CD14-positive monocyte (primary cell): Measurements from ENCODE around the gene UGT1A8. TPM values are rescaled to one million over a fixed set of nuclear protein-coding genes. Genes with fewer than 3 reads are reported as not detected.

Experiments used
- DNase-seq, 3 donors: peaks; one replicate each; pipeline ENCODE4 v3.0.0-alpha.2; 2011 to 2022
- H2AFZ ChIP-seq: 2 replicates; pipeline ENCODE4 v1.6.0; 2012; ENCODE audit warnings: mild to moderate bottlenecking, low read depth, low read length, inconsistent platforms; ENCODE audit not compliant: insufficient read depth, poor library complexity, severe bottlenecking
- H3K27ac ChIP-seq, 2 donors: 1 replicate in 1 of 2; 2 replicates in 1 of 2; pipeline ENCODE4 v1.5.1; 2012 to 2013; ENCODE audit warnings: low read length in 2 of 2, control low read depth in 1 of 2, inconsistent platforms in 1 of 2, low read depth in 1 of 2, mild to moderate bottlenecking in 1 of 2
- H3K27me3 ChIP-seq, 2 donors: one replicate each; pipeline versions ENCODE4 v1.6.0 to v1.6.1; 2011 to 2013; ENCODE audit warnings: low read length in 2 of 2; ENCODE audit not compliant: control insufficient read depth in 2 of 2, insufficient read depth in 2 of 2
- H3K36me3 ChIP-seq, 2 donors: replicated peaks in 1 of 2; 1 replicate in 1 of 2; 2 replicates in 1 of 2; pipeline versions ENCODE4 v1.5.1 to v1.6.1; 2012 to 2013; ENCODE audit warnings: low read length in 2 of 2, control low read depth in 1 of 2, inconsistent platforms in 1 of 2, mild to moderate bottlenecking in 1 of 2; ENCODE audit not compliant: insufficient read depth in 2 of 2, control insufficient read depth in 1 of 2
- H3K4me1 ChIP-seq, 2 donors: 1 replicate in 1 of 2; 2 replicates in 1 of 2; pipeline versions ENCODE4 v1.5.1 to v1.6.1; 2012 to 2013; ENCODE audit warnings: low read length in 2 of 2, control low read depth in 1 of 2, inconsistent platforms in 1 of 2, mild to moderate bottlenecking in 1 of 2, moderate library complexity in 1 of 2; ENCODE audit not compliant: insufficient read depth in 2 of 2, control insufficient read depth in 1 of 2
- H3K4me2 ChIP-seq: replicated peaks from 2 replicates; pipeline ENCODE3; 2012; ENCODE audit warnings: low read length, moderate library complexity, mild to moderate bottlenecking; ENCODE audit not compliant: poor library complexity, severe bottlenecking; ENCODE audit errors: extremely low read depth
- H3K4me3 ChIP-seq, 3 experiments: fragments of 200-600 bp in 1 of 3; sonication (generic) in 1 of 3; replicated peaks in 1 of 3; 1 replicate in 2 of 3; 2 replicates in 1 of 3; pipeline ENCODE4 v1.5.1; 2011 to 2013; ENCODE audit warnings: low read length in 3 of 3, mild to moderate bottlenecking in 3 of 3, control low read depth in 2 of 3, low read depth in 2 of 3, inconsistent platforms in 1 of 3, moderate library complexity in 1 of 3
- H3K79me2 ChIP-seq: 2 replicates; pipeline ENCODE4 v1.6.0; 2012; ENCODE audit warnings: mild to moderate bottlenecking, control low read depth, inconsistent platforms, low read length, moderate library complexity; ENCODE audit not compliant: insufficient read depth
- H3K9ac ChIP-seq: 2 replicates; pipeline ENCODE4 v1.6.0; 2017; ENCODE audit warnings: low read length, mild to moderate bottlenecking; ENCODE audit not compliant: insufficient read depth, poor library complexity, severe bottlenecking
- H3K9me3 ChIP-seq, 2 donors: replicated peaks in 1 of 2; 1 replicate in 1 of 2; 2 replicates in 1 of 2; pipeline versions ENCODE4 v1.5.1 to v1.6.1; 2012 to 2013; ENCODE audit warnings: low read length in 2 of 2, control low read depth in 1 of 2; ENCODE audit not compliant: control insufficient read depth in 1 of 2, insufficient read depth in 1 of 2
- H4K20me1 ChIP-seq: 2 replicates; pipeline ENCODE4 v1.6.0; 2012; ENCODE audit warnings: mild to moderate bottlenecking, low read length, control low read depth, moderate library complexity; ENCODE audit not compliant: insufficient read depth
- H3K27ac Mint-ChIP-seq, 7 donors: one replicate each; pipeline ENCODE4 v1.8.0; 2020; ENCODE audit warnings: mild to moderate bottlenecking in 7 of 7, mixed read lengths in 7 of 7, moderate library complexity in 6 of 7, inconsistent platforms in 2 of 7
- H3K27me3 Mint-ChIP-seq, 3 donors: one replicate each; pipeline ENCODE4 v1.8.0; 2021 to 2022; ENCODE audit warnings: low read depth in 3 of 3, mild to moderate bottlenecking in 3 of 3, mixed read lengths in 3 of 3, moderate library complexity in 3 of 3, inconsistent platforms in 1 of 3
- H3K36me3 Mint-ChIP-seq, 2 donors: one replicate each; pipeline ENCODE4 v1.8.0; 2020; ENCODE audit warnings: mixed read lengths in 2 of 2, inconsistent platforms in 1 of 2, mild to moderate bottlenecking in 1 of 2
- H3K4me1 Mint-ChIP-seq: one replicate; pipeline ENCODE4 v1.8.0; 2020; ENCODE audit warnings: mild to moderate bottlenecking, mixed read lengths
- H3K4me3 Mint-ChIP-seq, 2 donors: one replicate each; pipeline ENCODE4 v1.8.0; 2020; ENCODE audit warnings: mild to moderate bottlenecking in 2 of 2, mixed read lengths in 2 of 2, moderate library complexity in 1 of 2
- H3K9me3 Mint-ChIP-seq, 7 donors: one replicate each; pipeline ENCODE4 v1.8.0; 2020 to 2022; ENCODE audit warnings: mixed read lengths in 7 of 7, mild to moderate bottlenecking in 6 of 7, moderate library complexity in 6 of 7, inconsistent platforms in 2 of 7
- CTCF ChIP-seq: fragments of 200-600 bp; IDR thresholded peaks from one replicate; pipeline ENCODE4 v1.8.0; 2022; ENCODE audit warnings: antibody characterized with exemption, mild to moderate bottlenecking
- WGBS: methylation state at CpG from one replicate; pipeline ENCODE4 v1.1.5; 2013; ENCODE audit warnings: missing lambda C conversion rate; ENCODE audit not compliant: insufficient coverage; 5-methylcytosine and 5-hydroxymethylcytosine counted together
- intact Hi-C, 2 donors: fragments of 100-400 bp; cut with micrococcal nuclease; formaldehyde crosslinking; loops; one replicate each; pipeline versions ENCODE4 v1.15.0 to v1.15.1; 2023
- polyA plus RNA-seq, 3 donors: library from polyadenylated mRNA; depleted of rRNA in 1 of 3; unstranded in 2 of 3; stranded (reverse) in 1 of 3; fragments of 300-500 nt in 2 of 3; fragments of >200 nt in 1 of 3; fragmentation: Illumina TruSeq in 2 of 3; gene quantifications; 1 replicate in 2 of 3; 2 replicates in 1 of 3; pipeline ENCODE4 v1.2.3, GENCODE V29; 2012 to 2021

Gene UGT1A8
- polyA plus RNA-seq, 3 donors: not detected

- 96% methylated on average over 3 of the region's 4 CpGs for WGBS
- H3K27ac ChIP-seq: no peak overlapping the region
- no peaks in the 10 kb centered on the region for H3K27me3 ChIP-seq
- DNase-seq: no peak
- Mint-ChIP-seq H3K4me1 (no peaks in the 10 kb centered on the region), H3K36me3 (no peaks in the 10 kb centered on the region), H3K27ac (no peak overlapping the region), H3K27me3 (peaks cover 0 to 2% (median 0%) of the 10 kb centered on the region in 3 donors), H3K4me3 (no peak overlapping the region), H3K9me3 (peaks cover 0 to 6% (median 3%) of the 10 kb centered on the region in 7 donors)
- H2AFZ ChIP-seq: no peak overlapping the region
- H3K4me1 ChIP-seq: no peaks in the 10 kb centered on the region
- no peaks in the 10 kb centered on the region for H3K79me2 ChIP-seq
- H3K4me3 ChIP-seq: no peak overlapping the region
- H3K9ac ChIP-seq: no peak overlapping the region
- intact Hi-C loops: no loop called here
- TF ChIP-seq CTCF: no peak
- no peaks in the 10 kb centered on the region for H3K9me3 ChIP-seq
- no peaks in the 10 kb centered on the region for H3K36me3 ChIP-seq
- H4K20me1 ChIP-seq: no peaks in the 10 kb centered on the region
- H3K4me2 ChIP-seq: no peak overlapping the region
Observed at GRCh38 chr2:233690444-233690843, 73.0 kb downstream of the UGT1A8 start.

- Mint-ChIP-seq H3K27me3 (peaks cover 0 to 2% (median 0%) of the 10 kb centered on the region in 3 donors), H3K27ac (no peak overlapping the region), H3K4me3 (no peak overlapping the region), H3K4me1 (no peaks in the 10 kb centered on the region), H3K36me3 (no peaks in the 10 kb centered on the region), H3K9me3 (peaks cover 0 to 6% (median 2%) of the 10 kb centered on the region in 7 donors)
- no peak overlapping the region for H3K4me2 ChIP-seq
- H3K79me2 ChIP-seq: no peaks in the 10 kb centered on the region
- WGBS: 83% methylated on average over 4 of the region's 11 CpGs
- H3K9me3 ChIP-seq: no peaks in the 10 kb centered on the region
- no peaks in the 10 kb centered on the region for H3K27me3 ChIP-seq
- no peaks in the 10 kb centered on the region for H3K4me1 ChIP-seq
- H3K36me3 ChIP-seq: no peaks in the 10 kb centered on the region
- DNase-seq: no peak
- no peak overlapping the region for H3K9ac ChIP-seq
- no peaks in the 10 kb centered on the region for H4K20me1 ChIP-seq
- TF ChIP-seq CTCF: no peak
- H2AFZ ChIP-seq: no peak overlapping the region
- H3K27ac ChIP-seq: no peak overlapping the region
- intact Hi-C loops: no loop called here
- H3K4me3 ChIP-seq: no peak overlapping the region
Observed at GRCh38 chr2:233691443-233692433, 74.3 kb downstream of the UGT1A8 start.
